Activated T-helper 2 cell treated with anti-CD3 and anti-CD28 coated beads, Interferon-gamma antibody, Interleukin-2, Interleukin-4, amounts not matched to agents 10 μg/mL and 5 μg/mL and 100 μg/mL, durations not matched to agents 14 hours and 24 hours and 36 hours (primary cell): ENCODE measurements around the gene TRIM74. TPM values are rescaled to one million over a fixed set of nuclear protein-coding genes. Genes with fewer than 3 reads are reported as not detected.
"Not testable (repeated sequence)": the region's sequence is repeated elsewhere in the genome, so short reads cannot be mapped to it uniquely, and the experiment has no call there.

Source experiments
- DNase-seq: peaks from one replicate; pipeline ENCODE4 v3.0.0; 2021; ENCODE audit warnings: low spot score
- H3K27ac Mint-ChIP-seq: one replicate; pipeline ENCODE4 v1.8.0; 2021; ENCODE audit warnings: mixed read lengths
- H3K27me3 Mint-ChIP-seq: one replicate; pipeline ENCODE4 v1.8.0; 2021; ENCODE audit warnings: low read depth, mixed read lengths
- H3K36me3 Mint-ChIP-seq: one replicate; pipeline ENCODE4 v1.8.0; 2021; ENCODE audit warnings: low read depth, mixed read lengths
- H3K4me1 Mint-ChIP-seq: one replicate; pipeline ENCODE4 v1.8.0; 2021; ENCODE audit warnings: low read depth, mixed read lengths
- H3K4me3 Mint-ChIP-seq: one replicate; pipeline ENCODE4 v1.8.0; 2021; ENCODE audit warnings: low read depth, mild to moderate bottlenecking, moderate library complexity, mixed read lengths
- H3K9me3 Mint-ChIP-seq: one replicate; pipeline ENCODE4 v1.8.0; 2021; ENCODE audit warnings: mixed read lengths
- intact Hi-C: fragments of 100-400 bp; cut with micrococcal nuclease; formaldehyde crosslinking; loops from one replicate; pipeline ENCODE4 v1.15.1; 2023
- total RNA-seq: library from RNA; stranded (reverse); gene quantifications from 2 replicates; pipeline ENCODE4 v1.2.3, GENCODE V29; 2022

TRIM74 gene
- total RNA-seq: 0.43 and 0.69 TPM in 2 replicates

GRCh38 chr7:72968980-72969516, at the start of gene TRIM74:
TSS of gene TRIM74 (minus strand) at chr7:72969466. CDS start at chr7:72966157, 3,309 bp downstream.
- H3K27ac Mint-ChIP-seq, H3K36me3 Mint-ChIP-seq, intact Hi-C loops, H3K27me3 Mint-ChIP-seq, H3K9me3 Mint-ChIP-seq, H3K4me1 Mint-ChIP-seq, H3K4me3 Mint-ChIP-seq, DNase-seq: not testable (repeated sequence)

- intact Hi-C loops, H3K4me1 Mint-ChIP-seq, H3K27me3 Mint-ChIP-seq, DNase-seq, H3K9me3 Mint-ChIP-seq, H3K27ac Mint-ChIP-seq: not testable (repeated sequence)
- peaks cover 10% of the 10 kb centered on the region for H3K36me3 Mint-ChIP-seq
- peak overlapping the region; percentile 37 for H3K4me3 Mint-ChIP-seq
Measured at GRCh38 chr7:73006491-73006890, 37.2 kb upstream of the TRIM74 start.

GRCh38 chr7:73005693-73006447, 36.6 kb upstream of the TRIM74 start:
- intact Hi-C loops, H3K4me1 Mint-ChIP-seq, H3K27me3 Mint-ChIP-seq, H3K9me3 Mint-ChIP-seq: not testable (repeated sequence)
- DNase-seq: peak; percentile 90
- Mint-ChIP-seq H3K4me3 (peak overlapping the region; percentile 89), H3K27ac (peak overlapping the region; percentile 99), H3K36me3 (peaks cover 10% of the 10 kb centered on the region)

- H3K27me3 Mint-ChIP-seq: not testable (repeated sequence)
- peak; percentile 70 for DNase-seq
Measured at GRCh38 chr7:73005356-73005692, 36.1 kb upstream of the TRIM74 start.

GRCh38 chr7:72997887-72998468, 28.7 kb upstream of the TRIM74 start:
- H3K27ac Mint-ChIP-seq, H3K36me3 Mint-ChIP-seq, intact Hi-C loops, H3K27me3 Mint-ChIP-seq, H3K9me3 Mint-ChIP-seq, DNase-seq, H3K4me3 Mint-ChIP-seq, H3K4me1 Mint-ChIP-seq: not testable (repeated sequence)

More at GRCh38 chr7:73005356-73005692, 36.1 kb upstream of the TRIM74 start:
- H3K4me1 Mint-ChIP-seq, intact Hi-C loops, H3K9me3 Mint-ChIP-seq: not testable (repeated sequence)
- H3K36me3 Mint-ChIP-seq: peaks cover 10% of the 10 kb centered on the region
- peak overlapping the region; percentile 99 for H3K27ac Mint-ChIP-seq
- H3K4me3 Mint-ChIP-seq: peak overlapping the region; percentile 89

GRCh38 chr7:72997447-72997846, 28.2 kb upstream of the TRIM74 start:
- H3K27ac Mint-ChIP-seq, H3K9me3 Mint-ChIP-seq, H3K4me3 Mint-ChIP-seq, intact Hi-C loops, H3K4me1 Mint-ChIP-seq, H3K27me3 Mint-ChIP-seq, H3K36me3 Mint-ChIP-seq, DNase-seq: not testable (repeated sequence)

- H3K9me3 Mint-ChIP-seq, H3K4me1 Mint-ChIP-seq, H3K4me3 Mint-ChIP-seq, DNase-seq, H3K36me3 Mint-ChIP-seq, H3K27ac Mint-ChIP-seq, intact Hi-C loops, H3K27me3 Mint-ChIP-seq: not testable (repeated sequence)
Measured at GRCh38 chr7:72995484-72995883, 26.2 kb upstream of the TRIM74 start.

GRCh38 chr7:72990146-72990913, 21.1 kb upstream of the TRIM74 start:
- H3K9me3 Mint-ChIP-seq, intact Hi-C loops, H3K27me3 Mint-ChIP-seq, H3K4me3 Mint-ChIP-seq, H3K36me3 Mint-ChIP-seq, DNase-seq, H3K4me1 Mint-ChIP-seq, H3K27ac Mint-ChIP-seq: not testable (repeated sequence)

- intact Hi-C loops, H3K4me3 Mint-ChIP-seq, H3K4me1 Mint-ChIP-seq, H3K27ac Mint-ChIP-seq, DNase-seq, H3K36me3 Mint-ChIP-seq, H3K9me3 Mint-ChIP-seq, H3K27me3 Mint-ChIP-seq: not testable (repeated sequence)
Measured at GRCh38 chr7:72982084-72982483, 12.8 kb upstream of the TRIM74 start.

GRCh38 chr7:72980382-72980781, 11.1 kb upstream of the TRIM74 start:
- H3K36me3 Mint-ChIP-seq, H3K27me3 Mint-ChIP-seq, DNase-seq, H3K4me3 Mint-ChIP-seq, H3K9me3 Mint-ChIP-seq, H3K27ac Mint-ChIP-seq, H3K4me1 Mint-ChIP-seq, intact Hi-C loops: not testable (repeated sequence)

- H3K4me1 Mint-ChIP-seq, H3K4me3 Mint-ChIP-seq, H3K27ac Mint-ChIP-seq, H3K9me3 Mint-ChIP-seq, H3K36me3 Mint-ChIP-seq, H3K27me3 Mint-ChIP-seq, intact Hi-C loops, DNase-seq: not testable (repeated sequence)
Measured at GRCh38 chr7:72976434-72976833, 7.2 kb upstream of the TRIM74 start.

- H3K36me3 Mint-ChIP-seq, H3K27ac Mint-ChIP-seq, intact Hi-C loops, H3K4me3 Mint-ChIP-seq, H3K4me1 Mint-ChIP-seq, DNase-seq, H3K27me3 Mint-ChIP-seq, H3K9me3 Mint-ChIP-seq: not testable (repeated sequence)
Measured at GRCh38 chr7:72975656-72976286, 6.5 kb upstream of the TRIM74 start.
